Testis (tissue), 2 donors: ENCODE results near the gene NECTIN1.

Experiments used
- CTCF ChIP-seq, 3 experiments: fragments of 450-650 bp in 2 of 3; fragments of 200-600 bp in 1 of 3; sonication (generic) in 1 of 3; IDR thresholded peaks; one replicate each; pipeline ENCODE4 v1.5.1; 2016 to 2019; ENCODE audit warnings: antibody characterized with exemption in 3 of 3, mild to moderate bottlenecking in 2 of 3, moderate library complexity in 1 of 3
- POLR2A ChIP-seq: fragments of 450-650 bp; IDR thresholded peaks from one replicate; pipeline ENCODE4 v1.6.1; 2017; ENCODE audit warnings: antibody characterized with exemption, mild to moderate bottlenecking, moderate library complexity

GRCh38 chr11:119759747-119760412, 30.9 kb upstream of the NECTIN1 start:
- TF ChIP-seq CTCF (IDR thresholded peaks at IDR 0.05) = no peak
- TF ChIP-seq POLR2A = no peak
